GM10266 (cell line): Measurements from ENCODE around the gene HIVEP3.

Experiments
- DNase-seq: peaks from one replicate; pipeline ENCODE4 v3.0.0; 2012; ENCODE audit errors: extremely low spot score
- TF ChIP-seq, protein P1 (sequence below): IDR thresholded peaks from 2 replicates; pipeline ENCODE4 v1.5.1; 2012; ENCODE audit warnings: mild to moderate bottlenecking, low read depth; ENCODE audit not compliant: control insufficient read depth, insufficient read depth; ENCODE audit errors: missing control alignments

Gene HIVEP3

GRCh38 chr1:41665962-41666917, 252.5 kb downstream of the HIVEP3 start:
- no peak for DNase-seq

GRCh38 chr1:41664861-41665640, 253.7 kb downstream of the HIVEP3 start:
- no peak for DNase-seq
- TF ChIP-seq, protein P1, sequence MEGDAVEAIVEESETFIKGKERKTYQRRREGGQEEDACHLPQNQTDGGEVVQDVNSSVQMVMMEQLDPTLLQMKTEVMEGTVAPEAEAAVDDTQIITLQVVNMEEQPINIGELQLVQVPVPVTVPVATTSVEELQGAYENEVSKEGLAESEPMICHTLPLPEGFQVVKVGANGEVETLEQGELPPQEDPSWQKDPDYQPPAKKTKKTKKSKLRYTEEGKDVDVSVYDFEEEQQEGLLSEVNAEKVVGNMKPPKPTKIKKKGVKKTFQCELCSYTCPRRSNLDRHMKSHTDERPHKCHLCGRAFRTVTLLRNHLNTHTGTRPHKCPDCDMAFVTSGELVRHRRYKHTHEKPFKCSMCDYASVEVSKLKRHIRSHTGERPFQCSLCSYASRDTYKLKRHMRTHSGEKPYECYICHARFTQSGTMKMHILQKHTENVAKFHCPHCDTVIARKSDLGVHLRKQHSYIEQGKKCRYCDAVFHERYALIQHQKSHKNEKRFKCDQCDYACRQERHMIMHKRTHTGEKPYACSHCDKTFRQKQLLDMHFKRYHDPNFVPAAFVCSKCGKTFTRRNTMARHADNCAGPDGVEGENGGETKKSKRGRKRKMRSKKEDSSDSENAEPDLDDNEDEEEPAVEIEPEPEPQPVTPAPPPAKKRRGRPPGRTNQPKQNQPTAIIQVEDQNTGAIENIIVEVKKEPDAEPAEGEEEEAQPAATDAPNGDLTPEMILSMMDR = no peak

More at GRCh38 chr1:41665962-41666917, 252.5 kb downstream of the HIVEP3 start:
- TF ChIP-seq, protein P1 = no peak

DNA sequence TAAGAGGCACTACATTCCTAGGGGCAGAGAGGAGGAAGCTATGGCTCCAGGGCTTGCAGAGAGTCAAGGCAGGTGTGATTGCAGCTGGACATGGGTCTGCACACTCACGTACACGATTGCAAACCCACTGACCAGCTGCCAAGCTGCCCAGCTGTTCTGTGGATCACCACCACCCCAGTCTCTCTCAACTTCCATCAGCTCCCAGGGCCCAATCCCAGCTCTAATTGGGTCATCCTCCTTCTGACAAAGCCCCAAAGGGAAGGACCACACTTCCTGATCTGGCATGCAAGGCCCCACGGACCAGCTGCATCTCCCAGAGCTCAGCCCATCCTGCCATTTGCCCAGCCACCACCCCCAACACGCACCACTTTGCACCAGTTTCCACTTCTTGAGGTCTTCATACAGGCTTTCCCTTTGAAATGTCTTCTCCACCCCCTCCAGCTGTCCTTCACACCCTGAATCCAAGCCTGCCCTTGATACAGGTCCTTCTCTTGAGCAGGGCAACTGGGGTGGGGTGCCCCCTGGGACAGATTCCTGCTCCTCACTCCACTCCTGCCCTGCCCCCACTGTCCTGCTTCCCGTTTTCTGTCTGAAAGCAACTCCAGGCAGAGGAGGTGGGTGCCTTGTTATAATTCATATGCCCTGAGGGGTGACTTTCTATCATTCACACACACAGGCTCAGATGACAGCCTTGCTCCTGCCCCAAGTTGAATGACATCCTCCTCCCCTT, 254.9 kb downstream of the HIVEP3 start:
- DNase-seq = no peak
- TF ChIP-seq, protein P1 = no peak

DNA sequence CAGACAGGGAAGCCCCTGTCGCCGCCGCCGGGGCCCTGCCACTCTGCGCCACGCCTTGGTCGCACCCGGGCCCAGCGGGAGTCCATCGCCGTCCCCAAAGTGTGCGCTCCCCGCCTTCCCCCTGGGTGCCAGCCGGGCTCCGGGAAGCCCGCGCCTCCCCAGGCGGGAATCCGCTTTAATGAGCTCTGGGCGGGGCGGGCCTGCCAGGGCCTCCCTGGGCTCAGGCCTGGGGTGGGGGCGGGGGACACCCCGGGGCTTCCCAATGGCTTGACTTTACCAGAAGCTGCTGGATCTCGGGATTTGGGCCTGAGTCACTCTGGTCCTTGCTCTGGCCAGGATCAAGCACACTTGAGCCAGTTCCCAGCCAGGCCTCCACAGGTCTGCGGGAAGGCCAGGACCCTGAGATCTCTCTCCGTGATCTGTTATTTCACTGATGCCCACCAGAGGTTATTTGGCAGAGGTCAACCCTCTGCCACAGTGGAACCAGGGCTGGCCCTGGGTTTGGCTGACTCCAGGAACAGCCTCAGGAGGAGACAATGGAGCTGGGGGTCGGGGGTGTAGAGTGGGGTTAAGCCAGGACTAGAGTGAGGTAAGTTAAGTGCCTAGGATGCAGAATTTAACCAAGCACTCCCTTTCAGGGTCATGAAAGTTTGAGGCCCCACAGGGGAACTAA, 255.8 kb downstream of the HIVEP3 start:
- TF ChIP-seq, protein P1 = no peak
- no peak for DNase-seq

DNA sequence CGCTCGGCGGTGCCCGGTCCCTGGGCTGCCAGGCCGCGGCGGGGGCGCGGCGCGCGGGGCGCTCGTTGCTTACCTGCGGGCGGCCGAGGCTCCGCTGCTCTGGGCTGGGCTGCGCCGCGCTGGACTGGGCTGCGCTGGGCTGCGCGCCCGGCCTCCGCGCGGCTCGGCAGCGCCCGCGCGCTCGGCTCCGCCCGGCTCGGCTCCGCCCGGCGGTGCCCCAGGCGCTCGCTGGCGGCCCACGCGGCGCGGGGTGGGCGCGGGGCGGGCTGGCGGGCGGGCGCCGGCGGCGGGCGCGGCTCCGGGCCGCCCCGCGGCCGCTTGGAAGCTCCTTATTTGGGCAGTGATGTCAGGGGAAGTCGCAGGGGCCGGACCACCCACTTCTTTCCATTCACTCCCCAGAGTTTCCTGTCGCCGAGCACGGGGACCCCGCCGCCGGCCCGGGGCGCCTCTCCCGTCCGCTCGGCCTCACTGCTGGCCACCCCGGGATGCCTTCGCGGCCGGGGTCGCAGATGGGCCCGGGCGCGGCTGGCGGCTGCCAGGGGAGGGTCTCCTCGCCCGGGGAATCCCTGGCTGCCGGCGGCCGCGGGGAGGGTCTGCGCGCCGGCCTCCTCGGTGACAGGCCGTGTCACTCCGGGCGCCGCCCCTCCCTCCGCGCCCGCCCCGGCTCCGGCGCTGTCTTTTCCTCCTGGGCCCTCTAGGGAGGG, 256.5 kb downstream of the HIVEP3 start:
- TF ChIP-seq, protein P1 = no peak
- peak; percentile 96 for DNase-seq

- DNase-seq = no peak
- TF ChIP-seq, protein P1 = no peak
Measured at GRCh38 chr1:41661428-41662060, 257.2 kb downstream of the HIVEP3 start.
